GM12891 (cell line): ENCODE measurements around the gene RAE1.

Experiments
- DNase-seq: peaks from one replicate; pipeline ENCODE4 v3.0.0; 2011; ENCODE audit warnings: low spot score; ENCODE audit not compliant: insufficient read length
- FAIRE-seq: peaks from 2 replicates; lab custom pipeline; 2011; peaks lifted over from hg19 to GRCh38; lab: Jason Lieb, UNC
- PAX5 ChIP-seq: IDR thresholded peaks from 2 replicates; pipeline ENCODE4 v1.6.1; 2011; ENCODE audit warnings: low read length, moderate library complexity, mild to moderate bottlenecking; ENCODE audit not compliant: insufficient read depth, severe bottlenecking
- POLR2A ChIP-seq: IDR thresholded peaks from 2 replicates; pipeline ENCODE4 v1.6.1; 2011; ENCODE audit warnings: low read depth, low read length, control low read depth
- POLR2AphosphoS5 ChIP-seq: IDR thresholded peaks from 2 replicates; pipeline ENCODE4 v1.6.1; 2011; ENCODE audit warnings: low read depth, low read length, control low read depth
- POU2F2 ChIP-seq: IDR thresholded peaks from 2 replicates; pipeline ENCODE4 v1.6.1; 2011; ENCODE audit warnings: low read depth, mild to moderate bottlenecking, control low read depth, low read length, moderate library complexity
- SPI1 ChIP-seq: IDR thresholded peaks from 2 replicates; pipeline ENCODE4 v1.6.1; 2011; ENCODE audit warnings: low read depth, low read length, control low read depth
- TAF1 ChIP-seq: IDR thresholded peaks from 2 replicates; pipeline ENCODE4 v1.6.1; 2011; ENCODE audit warnings: low read depth, low read length, control low read depth

Gene RAE1

DNA sequence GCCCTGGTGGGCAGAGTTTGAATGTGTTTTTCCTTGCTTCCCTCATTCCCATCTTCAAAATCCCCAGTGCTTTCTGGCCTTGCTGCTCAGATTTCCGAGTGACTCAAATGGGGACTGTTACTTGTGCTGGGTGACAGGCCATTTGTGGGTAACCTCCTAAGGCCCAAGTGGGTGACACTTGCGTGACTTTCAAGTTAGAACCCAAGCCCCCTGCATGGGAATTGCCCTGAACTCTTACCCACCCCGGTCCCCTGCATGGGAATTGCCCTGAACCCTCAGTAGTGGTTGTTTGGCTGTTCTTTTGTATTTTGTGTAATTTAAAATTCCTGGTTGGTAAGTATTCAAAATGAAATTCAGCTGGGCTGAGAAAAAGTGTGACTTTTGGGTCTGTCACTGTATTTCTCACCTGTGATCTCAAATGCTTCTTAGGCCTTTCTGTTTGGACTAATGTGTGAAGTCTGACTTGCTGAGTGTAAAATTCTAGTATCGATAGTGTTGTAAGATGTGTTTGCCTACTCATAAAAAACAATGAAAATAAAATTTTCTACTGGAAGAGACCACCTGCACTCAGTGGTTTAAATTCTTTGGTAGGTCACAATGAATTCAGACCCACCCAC is 27.7 kb downstream of the RAE1 start:
- FAIRE-seq (no peak), DNase-seq (no peak)
- no peak for TF ChIP-seq TAF1
- no peak for TF ChIP-seq PAX5
- no peak for TF ChIP-seq SPI1
- TF ChIP-seq POU2F2: no peak

- DNase-seq (no peak), FAIRE-seq (no peak)
- TF ChIP-seq POU2F2 (no peak), POLR2AphosphoS5 (no peak), TAF1 (no peak)
These were observed 28.2 kb downstream of the RAE1 start for GRCh38 chr20:57379263-57379647.

DNA sequence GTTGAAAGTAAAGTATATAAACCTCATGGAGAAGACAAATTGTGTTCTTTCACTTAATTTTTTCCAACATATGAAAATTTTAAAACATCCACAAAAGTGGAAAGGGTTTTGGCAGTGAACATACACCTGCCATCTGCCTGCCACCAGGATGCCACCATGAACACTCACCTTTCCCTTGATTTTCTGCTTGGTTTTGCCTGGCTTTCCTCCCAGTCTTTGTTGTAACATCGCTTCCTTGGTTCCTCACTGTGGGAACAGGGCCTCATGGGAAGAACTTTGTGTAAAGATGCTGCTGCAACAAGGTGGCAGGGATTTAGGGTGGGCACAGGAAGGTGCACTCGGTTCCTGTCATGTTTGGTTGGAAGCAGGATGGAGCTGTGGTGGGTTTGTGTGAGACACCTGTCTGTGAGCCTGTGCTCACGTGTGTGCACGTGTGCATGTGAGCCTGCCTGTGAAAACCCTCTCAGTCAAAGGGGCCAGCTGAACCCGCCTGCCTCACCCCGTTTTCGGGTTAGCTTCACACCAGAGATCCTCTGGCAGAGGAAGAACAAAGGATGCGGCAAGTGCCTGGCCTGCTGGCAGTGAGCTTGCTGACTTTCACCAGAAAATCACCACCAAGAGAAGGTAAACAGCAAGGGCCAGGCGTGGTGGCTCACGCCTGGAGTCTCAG is 29.2 kb downstream of the RAE1 start:
- TF ChIP-seq TAF1: no peak
- TF ChIP-seq SPI1: no peak
- TF ChIP-seq PAX5: no peak
- no peak for TF ChIP-seq POLR2AphosphoS5
- no peak for TF ChIP-seq POLR2A
- TF ChIP-seq POU2F2: no peak
- no peak for FAIRE-seq
- no peak for DNase-seq

DNA sequence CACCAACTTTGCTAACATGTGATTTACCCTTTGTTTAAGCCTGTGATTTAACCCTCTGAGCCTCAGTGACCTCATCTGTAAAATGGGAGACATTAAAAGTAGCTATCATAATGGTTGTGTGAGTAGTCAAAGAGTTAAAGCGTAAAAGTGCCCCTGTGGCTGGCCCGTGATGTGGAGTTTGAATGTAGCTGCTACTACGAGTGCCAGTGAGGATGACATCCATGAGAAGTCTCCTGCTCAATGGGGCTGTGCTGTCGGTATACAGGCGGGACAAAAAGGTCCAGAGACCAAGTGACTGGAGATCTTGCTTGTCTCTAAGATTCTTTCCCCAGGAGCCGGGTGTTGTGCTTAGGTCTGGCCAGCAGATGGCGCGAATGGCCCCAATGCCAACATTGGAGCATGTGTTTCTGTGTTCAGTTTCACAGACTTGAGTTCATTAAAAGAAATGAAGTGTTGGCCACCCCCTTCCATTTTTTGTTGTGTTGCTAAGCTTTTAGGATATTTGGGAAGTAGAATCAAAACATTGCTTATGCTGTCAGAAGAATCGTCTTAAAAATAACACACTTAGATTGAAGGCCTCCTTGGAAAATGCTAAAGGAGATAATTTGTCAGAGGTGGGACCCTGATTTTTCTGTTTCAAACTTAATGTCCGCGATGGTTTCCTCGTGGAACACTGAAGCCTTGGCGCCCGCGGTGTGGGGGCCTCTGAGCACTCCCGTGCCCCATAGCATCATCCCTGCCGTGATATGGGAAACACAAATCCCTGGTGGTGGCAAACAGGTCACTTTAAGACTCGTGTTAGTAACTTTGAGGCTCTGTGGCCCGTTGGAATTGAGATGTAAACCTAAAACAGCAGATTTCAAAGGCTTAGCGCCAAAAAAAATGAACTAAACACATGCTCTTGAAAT is 30.8 kb downstream of the RAE1 start:
- FAIRE-seq (peak; percentile 85), DNase-seq (no peak)
- TF ChIP-seq SPI1 (no peak), POLR2A (no peak), PAX5 (no peak), POLR2AphosphoS5 (no peak), POU2F2 (no peak)

DNA sequence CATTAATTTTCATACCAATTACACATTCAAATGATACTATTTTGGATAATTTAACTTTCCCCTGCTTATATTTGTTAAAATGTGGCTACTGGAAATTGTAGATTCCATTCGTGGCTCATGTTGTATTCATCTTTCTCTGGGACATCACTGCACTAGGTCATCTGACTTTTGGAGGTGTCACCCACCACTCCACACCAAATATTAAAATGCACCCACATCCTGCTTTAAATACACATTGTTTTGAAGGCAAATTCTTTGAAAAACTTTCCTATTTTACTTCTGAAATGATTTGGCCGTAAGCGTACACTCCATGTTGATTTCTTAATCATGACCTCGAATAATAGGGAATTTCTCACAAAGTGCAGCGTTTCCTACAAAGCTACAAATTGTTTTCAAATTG is 31.5 kb downstream of the RAE1 start:
- TF ChIP-seq POU2F2: no peak
- no peak for TF ChIP-seq SPI1
- TF ChIP-seq POLR2AphosphoS5: no peak
- TF ChIP-seq TAF1: no peak
- TF ChIP-seq POLR2A: no peak
- no peak for TF ChIP-seq PAX5
- FAIRE-seq: no peak
- no peak for DNase-seq

- no peak for FAIRE-seq
- no peak for DNase-seq
These were observed 32.6 kb downstream of the RAE1 start for GRCh38 chr20:57383447-57384347.

GRCh38 chr20:57384486-57384885 is 33.4 kb downstream of the RAE1 start:
- no peak for FAIRE-seq

More at GRCh38 chr20:57383447-57384347, 32.6 kb downstream of the RAE1 start:
- TF ChIP-seq POU2F2: no peak
- TF ChIP-seq SPI1: no peak
- no peak for TF ChIP-seq POLR2AphosphoS5
- TF ChIP-seq POLR2A: no peak
- no peak for TF ChIP-seq TAF1
- TF ChIP-seq PAX5: no peak

DNA sequence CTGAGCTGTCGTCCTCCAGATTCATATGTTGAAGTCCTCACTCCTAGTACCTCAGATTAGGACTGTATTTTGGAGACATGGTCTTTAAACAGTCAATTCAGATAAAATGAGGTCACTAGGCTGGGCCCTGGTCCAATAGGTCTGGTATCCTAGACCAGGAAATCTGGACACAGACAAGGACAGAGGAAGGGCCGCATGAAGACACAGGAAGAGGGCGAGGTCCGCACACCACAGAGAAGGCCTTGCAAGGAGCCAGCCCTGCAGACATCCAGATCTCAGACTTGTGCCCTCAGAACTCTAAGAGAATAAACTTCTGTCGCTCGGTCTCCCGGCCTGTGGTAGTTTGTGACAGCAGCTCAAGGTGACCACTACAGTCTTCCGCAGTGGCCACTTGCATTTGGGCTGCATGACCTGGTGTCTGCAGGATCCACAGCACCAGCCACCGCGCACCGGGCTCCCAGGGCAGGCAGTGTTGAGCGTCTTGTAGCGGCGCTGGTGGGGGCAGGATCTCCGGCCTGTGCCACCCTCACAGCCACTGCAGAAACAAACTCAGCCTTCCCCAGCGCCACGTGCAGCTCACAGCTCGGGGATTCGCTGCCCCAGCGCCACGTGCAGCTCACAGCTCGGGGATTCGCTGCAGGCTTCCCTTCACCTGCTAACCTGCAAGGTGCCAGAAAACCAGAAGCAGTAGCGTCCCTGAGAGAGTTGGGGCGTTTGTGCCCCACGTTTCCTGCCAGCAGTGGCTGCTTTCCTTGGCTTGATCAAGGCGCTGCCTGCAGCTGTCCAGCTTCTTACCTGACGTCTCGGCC is 34.1 kb downstream of the RAE1 start:
- no peak for TF ChIP-seq TAF1
- TF ChIP-seq POLR2AphosphoS5: no peak
- TF ChIP-seq POLR2A: no peak
- no peak for TF ChIP-seq POU2F2
- no peak for TF ChIP-seq PAX5
- DNase-seq (no peak), FAIRE-seq (no peak)

More at GRCh38 chr20:57384486-57384885, 33.4 kb downstream of the RAE1 start:
- no peak for DNase-seq
- TF ChIP-seq POLR2A (no peak), POU2F2 (no peak), TAF1 (no peak), SPI1 (no peak), POLR2AphosphoS5 (no peak), PAX5 (no peak)
